ENCODE data around the gene RORB. TPM values are rescaled to one million over a fixed set of nuclear protein-coding genes. Genes with fewer than 3 reads are reported as not detected.

The RORB gene
- total and polyA plus RNA-seq, 2 donors (not counting 1 experiment from before 2014, with no cell fraction given) = 0.24 to 4.3 TPM

DNA sequence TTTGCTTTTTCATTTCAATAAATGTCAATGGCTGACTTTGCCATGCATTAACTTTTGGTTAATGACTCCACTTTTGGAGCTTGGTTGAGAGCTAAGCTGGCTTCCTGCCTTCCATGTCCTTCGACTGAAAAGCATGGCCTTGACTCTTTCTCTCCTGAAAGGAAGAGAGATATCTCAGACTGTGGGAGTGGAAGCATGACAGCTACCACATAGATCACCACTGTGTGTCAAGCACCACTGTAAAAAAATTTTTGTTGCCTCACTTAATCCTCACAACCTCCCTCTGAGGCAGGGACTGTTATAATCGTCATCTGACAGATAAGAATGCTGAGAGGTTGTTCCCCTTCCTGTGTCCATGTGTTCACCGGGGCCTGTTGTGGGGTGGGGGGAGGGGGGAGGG, 184.8 kb downstream of the RORB start:
- no peaks in the 10 kb centered on the region for H3K27me3 ChIP-seq (ENCODE audit: control insufficient read depth, insufficient read depth, low read length)
- H3K4me2 ChIP-seq (ENCODE audit: extremely low read depth, insufficient read depth, low read length) = no peak overlapping the region
- H3K4me1 ChIP-seq (ENCODE audit: control insufficient read depth, extremely low read depth, insufficient read depth, low read length) = no peaks in the 10 kb centered on the region
- TF ChIP-seq, protein P1, sequence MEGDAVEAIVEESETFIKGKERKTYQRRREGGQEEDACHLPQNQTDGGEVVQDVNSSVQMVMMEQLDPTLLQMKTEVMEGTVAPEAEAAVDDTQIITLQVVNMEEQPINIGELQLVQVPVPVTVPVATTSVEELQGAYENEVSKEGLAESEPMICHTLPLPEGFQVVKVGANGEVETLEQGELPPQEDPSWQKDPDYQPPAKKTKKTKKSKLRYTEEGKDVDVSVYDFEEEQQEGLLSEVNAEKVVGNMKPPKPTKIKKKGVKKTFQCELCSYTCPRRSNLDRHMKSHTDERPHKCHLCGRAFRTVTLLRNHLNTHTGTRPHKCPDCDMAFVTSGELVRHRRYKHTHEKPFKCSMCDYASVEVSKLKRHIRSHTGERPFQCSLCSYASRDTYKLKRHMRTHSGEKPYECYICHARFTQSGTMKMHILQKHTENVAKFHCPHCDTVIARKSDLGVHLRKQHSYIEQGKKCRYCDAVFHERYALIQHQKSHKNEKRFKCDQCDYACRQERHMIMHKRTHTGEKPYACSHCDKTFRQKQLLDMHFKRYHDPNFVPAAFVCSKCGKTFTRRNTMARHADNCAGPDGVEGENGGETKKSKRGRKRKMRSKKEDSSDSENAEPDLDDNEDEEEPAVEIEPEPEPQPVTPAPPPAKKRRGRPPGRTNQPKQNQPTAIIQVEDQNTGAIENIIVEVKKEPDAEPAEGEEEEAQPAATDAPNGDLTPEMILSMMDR (conservative IDR thresholded peaks at IDR 0.05 in 1 of 2, IDR thresholded peaks at IDR 0.05 in 1 of 2; ENCODE audit: low read depth in 1 of 2, low read length in 2 of 2) = no peak
- no peak for TF ChIP-seq EZH2 (IDR thresholded peaks at IDR 0.05; ENCODE audit: low read length, missing control alignments)
- no peak overlapping the region for H3K27ac ChIP-seq (ENCODE audit: insufficient read depth, low read length)
- H4K20me1 ChIP-seq (ENCODE audit: control insufficient read depth, extremely low read depth, insufficient read depth, low read length) = no peaks in the 10 kb centered on the region
- no peaks in the 10 kb centered on the region for H3K36me3 ChIP-seq (ENCODE audit: control insufficient read depth, insufficient read depth, low read length)
- DNase-seq (ENCODE audit: low read depth in 2 of 2) = peak in 1 of 2 donors; percentile 30
- H3K9ac ChIP-seq (ENCODE audit: insufficient read depth, low read length) = no peak overlapping the region
- no peak overlapping the region for H3K4me3 ChIP-seq (replicated peaks in 1 of 4; ENCODE audit: control extremely low read depth in 1 of 4, insufficient read depth in 1 of 4, low read depth in 3 of 4, low read length in 4 of 4)
- H2AFZ ChIP-seq (ENCODE audit: low read length) = no peak overlapping the region
- no peaks in the 10 kb centered on the region for H3K9me3 ChIP-seq (ENCODE audit: control insufficient read depth, insufficient read depth, low read depth, low read length)
- no peaks in the 10 kb centered on the region for H3K79me2 ChIP-seq (ENCODE audit: control insufficient read depth, insufficient read depth, low read length)

DNA sequence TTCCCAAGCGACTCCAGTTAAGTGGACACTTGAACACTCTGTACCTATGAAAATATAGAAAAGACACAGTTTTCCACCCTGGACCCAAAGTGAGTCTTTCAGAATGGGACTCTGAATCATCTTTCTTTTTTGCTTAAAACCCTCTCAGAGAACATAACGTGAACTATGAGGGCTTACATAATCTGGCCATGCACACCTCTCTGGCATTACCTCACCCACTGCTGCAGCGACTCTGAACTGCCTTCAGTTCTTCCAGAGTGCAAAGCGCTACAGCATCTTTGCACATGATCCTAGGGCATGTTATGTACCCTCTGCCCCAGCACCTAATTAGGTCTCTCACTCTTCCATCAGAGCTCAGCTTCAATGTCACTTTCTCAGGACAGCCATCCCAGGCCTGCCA, 186.2 kb downstream of the RORB start:
- Histone ChIP-seq H2AFZ (ENCODE audit: low read length) (no peak overlapping the region), H3K4me1 (ENCODE audit: control insufficient read depth, extremely low read depth, insufficient read depth, low read length) (no peaks in the 10 kb centered on the region), H3K27me3 (ENCODE audit: control insufficient read depth, insufficient read depth, low read length) (no peaks in the 10 kb centered on the region), H3K27ac (ENCODE audit: insufficient read depth, low read length) (no peak overlapping the region), H3K4me2 (ENCODE audit: extremely low read depth, insufficient read depth, low read length) (no peak overlapping the region), H3K9me3 (ENCODE audit: control insufficient read depth, insufficient read depth, low read depth, low read length) (no peaks in the 10 kb centered on the region), H4K20me1 (ENCODE audit: control insufficient read depth, extremely low read depth, insufficient read depth, low read length) (no peaks in the 10 kb centered on the region), H3K79me2 (ENCODE audit: control insufficient read depth, insufficient read depth, low read length) (no peaks in the 10 kb centered on the region), H3K36me3 (ENCODE audit: control insufficient read depth, insufficient read depth, low read length) (no peaks in the 10 kb centered on the region), H3K9ac (ENCODE audit: insufficient read depth, low read length) (no peak overlapping the region), H3K4me3 (replicated peaks in 1 of 4; ENCODE audit: control extremely low read depth in 1 of 4, insufficient read depth in 1 of 4, low read depth in 3 of 4, low read length in 4 of 4) (no peak overlapping the region)
- DNase-seq (ENCODE audit: low read depth in 2 of 2) = no peak
- TF ChIP-seq, protein P1 (conservative IDR thresholded peaks at IDR 0.05 in 1 of 2, IDR thresholded peaks at IDR 0.05 in 1 of 2; ENCODE audit: low read depth in 1 of 2, low read length in 2 of 2) = no peak
- no peak for TF ChIP-seq EZH2 (IDR thresholded peaks at IDR 0.05; ENCODE audit: low read length, missing control alignments)

DNA sequence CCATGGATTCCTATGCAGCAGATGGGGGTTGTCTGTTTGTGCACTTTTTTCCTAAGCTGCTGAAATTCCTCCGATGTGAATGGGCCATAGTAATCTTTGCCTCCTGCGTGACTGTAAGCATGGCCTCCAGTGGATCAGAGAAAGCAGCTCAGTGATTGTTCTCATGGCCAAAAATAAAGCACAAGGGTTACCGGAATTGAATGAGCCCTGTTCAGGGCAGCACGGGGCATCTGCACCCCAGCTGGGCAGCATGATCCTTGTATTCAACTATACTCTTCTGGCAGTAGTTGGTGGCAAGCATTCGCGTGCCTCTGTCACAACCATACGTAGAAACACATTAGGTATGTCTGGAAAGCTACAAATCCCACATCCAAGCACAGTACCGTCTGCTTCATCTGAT, 193.9 kb downstream of the RORB start:
- Histone ChIP-seq H3K4me2 (ENCODE audit: extremely low read depth, insufficient read depth, low read length) (no peak overlapping the region), H3K9ac (ENCODE audit: insufficient read depth, low read length) (no peak overlapping the region), H3K4me3 (replicated peaks in 1 of 4; ENCODE audit: control extremely low read depth in 1 of 4, insufficient read depth in 1 of 4, low read depth in 3 of 4, low read length in 4 of 4) (no peak overlapping the region), H4K20me1 (ENCODE audit: control insufficient read depth, extremely low read depth, insufficient read depth, low read length) (no peaks in the 10 kb centered on the region), H3K27me3 (ENCODE audit: control insufficient read depth, insufficient read depth, low read length) (no peaks in the 10 kb centered on the region), H3K9me3 (ENCODE audit: control insufficient read depth, insufficient read depth, low read depth, low read length) (no peaks in the 10 kb centered on the region), H3K4me1 (ENCODE audit: control insufficient read depth, extremely low read depth, insufficient read depth, low read length) (no peaks in the 10 kb centered on the region), H3K36me3 (ENCODE audit: control insufficient read depth, insufficient read depth, low read length) (no peaks in the 10 kb centered on the region), H3K79me2 (ENCODE audit: control insufficient read depth, insufficient read depth, low read length) (no peaks in the 10 kb centered on the region), H2AFZ (ENCODE audit: low read length) (no peak overlapping the region), H3K27ac (ENCODE audit: insufficient read depth, low read length) (no peak overlapping the region)
- DNase-seq (ENCODE audit: low read depth in 2 of 2) = no peak
- TF ChIP-seq, protein P1 (conservative IDR thresholded peaks at IDR 0.05 in 1 of 2, IDR thresholded peaks at IDR 0.05 in 1 of 2; ENCODE audit: low read depth in 1 of 2, low read length in 2 of 2) = no peak
- TF ChIP-seq EZH2 (IDR thresholded peaks at IDR 0.05; ENCODE audit: low read length, missing control alignments) = no peak
